HG03025 (cell line): Measurements from ENCODE around the gene VWA5B1.
"Not testable (repeated sequence)": the region's sequence is repeated elsewhere in the genome, so short reads cannot be mapped to it uniquely, and the experiment has no call there.

Experiments
- ATAC-seq: cut with Tn5 transposase; IDR thresholded peaks from one replicate; pipeline ENCODE4 v1.9.1; 2021; ENCODE audit warnings: mild to moderate bottlenecking, moderate library complexity; ENCODE audit not compliant: unreplicated experiment, low FRiP score

Gene VWA5B1

GRCh38 chr1:20278692-20279130 lies 12.0 kb upstream of the VWA5B1 start:
- no peak for ATAC-seq

GRCh38 chr1:20279509-20279908 lies 11.2 kb upstream of the VWA5B1 start:
- no peak for ATAC-seq

DNA sequence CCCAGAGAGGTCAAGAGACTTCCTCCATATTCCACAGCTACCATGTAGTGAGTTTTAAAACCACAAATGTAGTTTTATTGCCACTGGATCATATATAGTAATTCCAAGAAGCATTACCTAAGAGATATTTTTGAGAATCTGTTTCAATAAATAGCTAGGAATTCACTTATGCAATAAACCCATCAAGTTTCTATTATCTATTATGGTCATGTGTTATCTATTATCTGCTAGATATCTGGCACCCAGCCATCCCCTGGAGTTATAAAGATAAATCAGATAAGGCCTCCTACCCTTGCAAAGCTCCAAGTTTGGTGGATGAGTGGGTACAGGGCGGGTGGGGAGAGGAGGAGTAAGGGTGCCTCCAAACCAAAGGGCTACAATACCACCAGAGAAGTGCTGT lies 10.3 kb upstream of the VWA5B1 start:
- ATAC-seq, result no peak

DNA sequence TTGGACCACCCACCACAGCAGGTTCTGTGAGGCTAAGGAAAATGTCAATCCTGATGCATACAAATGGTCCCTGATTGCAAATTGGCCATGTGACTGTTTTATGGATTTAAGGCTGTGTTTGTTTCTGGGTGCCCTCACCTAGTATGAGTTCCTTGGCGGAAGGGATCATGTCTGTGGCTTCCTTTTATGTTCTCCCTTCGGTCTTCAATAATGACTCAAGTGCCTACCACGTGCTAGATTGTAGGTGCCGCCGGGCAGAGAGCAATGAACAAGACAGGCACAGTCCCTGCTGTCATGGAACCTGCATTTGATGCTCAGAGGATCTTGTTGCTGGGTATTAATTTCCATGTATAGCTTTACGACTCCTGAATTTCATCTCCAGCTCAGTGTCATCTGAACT lies 9.8 kb upstream of the VWA5B1 start:
- no peak for ATAC-seq

DNA sequence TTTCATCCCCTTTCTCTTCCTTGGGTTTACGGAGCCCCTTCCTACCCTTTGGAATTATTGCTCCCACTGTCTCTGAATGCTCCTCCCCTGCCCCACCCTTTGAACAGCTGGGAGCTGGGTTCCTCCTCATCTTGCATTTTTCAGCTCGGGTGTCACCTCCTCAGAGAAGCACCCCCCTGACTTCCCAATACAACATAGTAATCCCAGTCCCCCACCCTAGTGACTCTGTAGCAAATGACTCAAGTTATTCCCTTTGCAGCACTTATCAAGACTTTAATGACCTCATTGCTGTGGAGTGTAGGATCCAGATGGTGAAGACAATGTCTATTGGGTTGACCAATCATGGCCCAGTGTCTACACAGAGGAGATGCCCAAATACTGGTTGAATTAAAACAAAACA lies 8.9 kb upstream of the VWA5B1 start:
- no peak for ATAC-seq

- no peak for ATAC-seq
Measured at GRCh38 chr1:20282533-20282932, 8.1 kb upstream of the VWA5B1 start.

DNA sequence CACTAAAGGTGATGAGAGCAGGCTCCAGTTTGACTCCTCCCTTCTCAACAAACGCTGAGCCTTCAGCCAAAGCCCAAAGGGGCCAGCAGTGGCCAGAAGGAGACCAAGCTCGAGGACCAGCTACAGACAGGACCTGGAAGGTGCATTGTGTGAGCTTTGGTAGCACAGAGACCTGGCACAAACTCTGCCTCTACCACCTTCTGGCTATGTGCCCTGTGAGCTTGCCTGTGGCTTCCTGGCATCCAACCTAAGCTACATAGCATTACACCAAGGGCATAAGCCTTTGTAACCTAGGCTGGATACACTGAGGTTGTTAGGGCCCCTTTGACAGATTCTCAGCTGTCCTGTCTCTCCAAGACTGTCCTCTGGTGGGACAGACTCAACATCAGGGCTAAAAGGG lies 6.6 kb upstream of the VWA5B1 start:
- ATAC-seq, result no peak

- ATAC-seq, result no peak
Measured at GRCh38 chr1:20284625-20285024, 6.0 kb upstream of the VWA5B1 start.

- ATAC-seq, result no peak
Measured at GRCh38 chr1:20285510-20285909, 5.2 kb upstream of the VWA5B1 start.

DNA sequence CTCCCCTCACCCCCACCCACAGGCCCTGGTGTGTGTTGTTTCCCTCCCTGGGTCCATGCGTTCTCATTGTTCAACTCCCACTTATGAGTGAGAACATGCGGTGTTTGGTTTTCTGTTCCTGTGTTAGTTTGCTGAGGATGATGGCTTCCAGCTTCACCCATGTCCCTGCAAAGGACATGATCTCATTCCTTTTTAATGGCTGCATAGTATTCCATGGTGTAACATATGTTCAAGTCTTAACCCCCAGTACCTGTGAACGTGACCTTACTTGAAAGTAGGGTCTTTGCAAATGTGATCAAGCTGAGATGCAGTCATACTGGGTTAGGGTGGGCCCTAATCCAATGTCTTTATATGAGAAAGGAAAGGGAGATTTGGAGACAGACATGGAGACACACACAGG lies 3.0 kb upstream of the VWA5B1 start:
- ATAC-seq, result not testable (repeated sequence)

DNA sequence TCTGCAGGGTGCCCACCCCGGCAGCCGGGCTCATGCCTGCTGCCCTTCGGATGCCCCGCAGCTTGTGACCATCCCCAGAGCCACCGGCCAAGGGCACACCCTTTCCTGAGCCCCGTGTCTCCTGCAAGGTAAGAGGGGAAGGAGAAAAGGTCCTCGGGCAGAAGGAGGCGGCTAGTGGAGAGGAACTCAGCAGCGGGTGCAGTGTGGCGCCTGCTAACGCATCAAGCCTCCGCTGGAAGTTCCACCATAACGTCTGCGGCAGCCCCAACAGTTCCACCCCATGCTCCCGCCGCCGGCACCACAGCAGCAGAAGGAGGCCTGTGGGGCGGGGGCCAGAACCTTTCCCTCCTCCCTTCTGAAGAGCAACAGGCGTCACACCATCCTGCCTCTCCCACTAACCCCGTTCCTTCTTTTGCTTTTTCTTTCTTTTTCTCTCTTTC lies 990 bp downstream of the VWA5B1 start:
- ATAC-seq, result no peak

DNA sequence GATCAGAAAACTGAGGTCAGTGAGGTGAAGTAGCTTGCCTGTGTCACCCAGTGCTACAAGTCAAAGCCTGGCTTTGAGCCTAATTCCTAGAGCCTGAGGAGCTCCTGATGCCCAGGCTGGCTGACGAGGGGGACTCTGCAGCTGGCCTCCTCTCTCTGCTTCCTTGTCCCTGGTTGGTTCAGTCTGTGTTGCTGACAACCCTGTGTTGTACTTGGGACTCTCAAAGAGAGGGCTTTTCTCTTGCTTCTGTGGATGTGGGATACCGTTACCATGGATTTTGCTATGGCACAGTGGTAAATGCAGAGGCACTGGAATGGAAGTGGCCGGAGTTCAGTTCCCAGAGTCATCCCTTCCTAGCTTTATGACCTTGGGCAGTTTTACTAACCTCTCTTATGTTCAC lies 8.0 kb downstream of the VWA5B1 start:
- ATAC-seq, result no peak

DNA sequence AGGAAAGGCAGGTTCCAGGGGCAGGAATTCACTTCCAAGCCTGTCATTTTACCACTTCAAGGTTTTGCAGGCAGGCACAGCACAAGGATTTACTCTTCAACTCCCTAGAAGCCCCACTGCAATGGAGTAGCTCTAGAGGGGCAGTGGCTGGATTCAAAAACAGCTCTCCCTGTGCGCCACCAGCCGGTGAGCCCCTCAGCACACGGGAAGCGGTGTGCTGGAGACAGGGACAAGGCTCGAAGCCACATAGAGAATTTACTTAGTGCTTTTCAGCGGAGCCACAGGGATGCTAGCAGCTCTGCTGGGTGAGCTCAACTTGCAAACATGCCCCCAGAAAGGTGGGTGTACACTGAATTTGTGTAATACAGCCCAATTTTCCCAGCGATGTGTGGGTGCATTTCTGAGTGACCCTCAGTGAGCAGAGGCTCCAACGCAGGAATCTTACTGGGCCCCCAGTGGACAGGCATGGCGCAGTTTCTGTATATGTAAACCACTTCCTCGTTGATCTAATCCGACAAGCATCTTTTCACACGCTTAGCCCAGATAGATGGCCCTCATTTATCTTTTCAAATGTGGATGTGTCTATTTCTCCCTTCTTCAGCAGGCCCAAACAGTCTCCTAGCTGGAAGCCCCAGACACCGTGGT lies 10.9 kb downstream of the VWA5B1 start:
- ATAC-seq, result no peak

DNA sequence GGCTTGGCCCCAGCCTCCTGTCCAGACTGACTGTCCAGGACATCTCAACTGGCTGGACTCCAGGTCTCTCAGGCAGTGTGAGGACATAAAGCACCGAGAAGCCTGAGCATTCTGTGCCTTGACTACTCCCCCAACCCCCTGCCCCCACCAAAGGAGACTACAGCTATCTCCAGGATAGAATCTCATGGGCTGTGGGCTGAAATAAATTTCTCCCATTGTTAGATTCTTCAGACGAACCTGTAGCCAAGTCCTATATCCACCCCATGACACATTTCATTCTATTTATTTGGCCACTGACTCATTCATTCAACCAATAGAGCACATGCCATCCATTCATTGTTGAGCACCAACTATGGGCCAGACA lies 11.4 kb downstream of the VWA5B1 start:
- ATAC-seq, result no peak

DNA sequence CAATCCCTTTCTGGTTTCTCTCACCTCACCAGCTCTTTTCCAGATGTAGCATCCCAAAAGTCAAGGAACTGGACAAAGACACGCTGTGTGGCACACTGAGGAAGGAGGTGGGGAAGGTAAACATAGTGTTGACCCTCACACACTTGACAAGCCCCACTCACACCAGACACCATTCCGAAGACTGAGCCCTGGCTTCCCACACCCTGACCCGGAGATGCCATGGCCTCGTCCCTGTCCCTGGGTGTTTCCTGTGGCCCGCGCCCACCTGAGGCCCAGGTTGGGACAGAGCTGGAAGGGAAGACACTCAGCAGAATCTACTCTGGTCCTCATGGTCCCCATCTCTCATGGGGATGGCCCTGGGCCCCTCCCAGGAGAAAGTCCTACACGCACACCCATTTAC lies 16.4 kb downstream of the VWA5B1 start:
- no peak for ATAC-seq

- ATAC-seq, result no peak
Measured at GRCh38 chr1:20308569-20308968, 17.9 kb downstream of the VWA5B1 start.

DNA sequence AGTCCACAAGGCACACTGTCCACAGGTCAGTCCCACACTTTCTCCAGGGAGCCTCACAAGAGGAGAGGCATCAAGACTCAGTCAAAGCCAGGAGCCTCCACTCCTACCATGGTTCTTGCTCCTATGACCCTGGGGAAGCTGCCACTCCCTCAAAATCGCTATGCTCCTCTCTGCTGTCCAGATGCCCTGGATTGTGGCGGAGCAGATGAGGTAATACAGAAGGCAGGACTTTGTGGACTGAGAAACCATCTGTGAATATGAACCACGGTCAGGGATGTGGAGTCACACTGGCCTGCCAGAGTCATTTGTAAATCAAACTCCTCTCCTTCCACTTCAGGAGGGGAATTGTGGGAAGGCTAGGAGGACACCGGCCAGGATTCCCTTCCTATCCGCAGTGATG lies 20.6 kb downstream of the VWA5B1 start:
- no peak for ATAC-seq

DNA sequence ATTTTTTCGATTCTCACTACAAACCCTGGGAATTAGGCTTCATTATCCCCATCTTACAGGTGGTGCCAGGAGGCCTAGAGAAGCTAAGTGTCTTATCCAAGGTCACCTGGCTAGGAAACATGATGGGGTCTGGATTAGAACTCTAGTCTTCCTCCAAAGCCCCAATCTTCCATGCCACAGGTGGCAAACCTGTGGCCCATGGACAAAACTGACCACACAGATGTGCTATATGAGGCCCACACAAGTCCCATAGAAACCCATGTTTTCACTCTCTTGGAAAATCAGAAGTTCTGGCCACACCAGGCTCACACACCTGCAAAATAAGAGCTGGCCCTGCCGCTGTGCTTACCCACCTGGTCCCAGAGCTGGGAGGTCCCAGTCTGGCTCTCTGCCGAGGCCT lies 21.6 kb downstream of the VWA5B1 start:
- ATAC-seq, result no peak

DNA sequence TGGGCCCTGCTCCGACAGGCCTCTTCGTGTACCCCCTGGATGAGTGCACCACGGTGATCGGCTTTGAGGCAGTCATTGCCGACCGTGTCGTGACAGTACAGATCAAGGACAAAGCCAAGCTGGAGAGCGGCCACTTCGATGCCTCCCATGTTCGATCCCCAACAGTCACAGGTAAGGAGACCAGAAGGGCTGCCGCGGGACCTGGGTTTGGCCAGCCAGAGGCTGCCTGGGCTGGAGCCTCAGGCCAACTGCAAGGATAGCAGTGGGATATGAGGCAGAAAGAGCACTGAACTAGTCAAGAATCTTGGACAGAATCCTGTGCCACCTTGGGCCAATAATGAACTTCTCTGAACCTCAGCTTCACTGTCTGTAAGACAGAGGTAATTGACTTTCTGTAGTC lies 22.1 kb downstream of the VWA5B1 start:
- no peak for ATAC-seq

DNA sequence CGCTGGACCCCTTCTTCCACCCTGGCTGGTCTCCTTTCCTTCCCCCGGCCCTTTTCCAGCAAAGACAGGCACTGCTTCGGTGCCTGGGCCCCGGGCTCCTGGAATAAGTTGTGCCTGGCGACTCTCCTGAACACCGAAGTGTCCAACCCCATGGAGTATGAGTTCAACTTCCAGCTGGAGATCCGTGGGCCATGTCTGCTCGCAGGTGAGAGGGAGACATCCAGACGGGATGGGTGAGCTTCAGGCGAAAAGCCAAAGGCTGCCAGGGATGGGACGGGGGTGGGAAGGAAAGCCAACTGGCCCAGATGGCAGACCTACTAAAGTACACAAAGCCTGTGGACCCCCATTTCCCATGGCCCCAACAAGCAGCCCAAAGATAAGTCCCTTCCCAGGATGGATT lies 26.8 kb downstream of the VWA5B1 start:
- ATAC-seq, result no peak

DNA sequence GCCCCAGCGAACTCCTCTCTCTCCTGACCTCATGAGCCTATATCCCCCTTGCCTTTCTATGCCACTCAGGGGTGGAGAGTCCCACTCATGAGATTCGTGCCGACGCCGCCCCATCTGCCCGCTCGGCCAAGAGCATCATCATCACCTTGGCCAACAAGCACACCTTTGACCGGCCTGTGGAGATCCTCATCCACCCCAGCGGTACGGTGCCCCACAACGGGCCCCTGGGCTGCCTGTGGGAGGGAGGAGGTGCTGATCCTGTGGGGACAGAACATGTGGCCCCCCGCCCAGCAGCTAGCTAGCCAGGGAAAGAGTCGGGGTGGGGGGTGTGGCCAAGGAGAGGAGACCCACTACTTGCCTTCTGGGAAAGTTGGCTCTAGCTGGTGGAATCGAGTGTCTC lies 27.8 kb downstream of the VWA5B1 start:
- ATAC-seq, result no peak

GRCh38 chr1:20318971-20319370 lies 28.3 kb downstream of the VWA5B1 start:
- ATAC-seq, result no peak
